Heart left ventricle (tissue), 16 donors: ENCODE data around the gene ETNK1. TPM values are rescaled to one million over a fixed set of nuclear protein-coding genes. Genes with fewer than 3 reads are reported as not detected.

ENCODE experiments used
- ATAC-seq, 4 donors: fragments of 200-7000 bp; cut with Tn5 transposase; one replicate each; pipeline ENCODE4 v1.9.1; 2020 to 2022; ENCODE audit warnings: moderate library complexity in 4 of 4, mild to moderate bottlenecking in 3 of 4, moderate number of reproducible peaks in 1 of 4
- DNase-seq, 5 donors: peaks; one replicate each; pipeline ENCODE4 v3.0.0-alpha.2; 2020
- H3K27ac ChIP-seq, 12 donors: fragments of 200-600 bp; sonication (generic) in 4 of 12; one replicate each; pipeline versions ENCODE4 v1.5.0 to v1.8.0; 2016 to 2022; ENCODE audit warnings: mild to moderate bottlenecking in 2 of 12
- H3K27me3 ChIP-seq, 9 donors: fragments of 200-600 bp; sonication (generic) in 2 of 9; one replicate each; pipeline versions ENCODE4 v1.5.1 to v1.8.0; 2016 to 2022; ENCODE audit warnings: mild to moderate bottlenecking in 3 of 9
- H3K36me3 ChIP-seq, 9 donors: fragments of 200-600 bp; sonication (generic) in 2 of 9; one replicate each; pipeline versions ENCODE4 v1.5.0 to v1.8.0; 2018 to 2022; ENCODE audit warnings: mild to moderate bottlenecking in 2 of 9
- H3K4me1 ChIP-seq, 12 donors: fragments of 200-600 bp; sonication (generic) in 4 of 12; one replicate each; pipeline versions ENCODE4 v1.5.0 to v1.8.0; 2016 to 2022; ENCODE audit warnings: mild to moderate bottlenecking in 3 of 12
- H3K4me3 ChIP-seq, 12 donors: fragments of 200-600 bp; sonication (generic) in 4 of 12; one replicate each; pipeline versions ENCODE4 v1.5.0 to v1.8.0; 2017 to 2022; ENCODE audit warnings: mild to moderate bottlenecking in 9 of 12, moderate library complexity in 4 of 12
- H3K9me3 ChIP-seq, 12 donors: fragments of 200-600 bp; sonication (generic) in 4 of 12; one replicate each; pipeline versions ENCODE4 v1.5.0 to v1.8.0; 2016 to 2022; ENCODE audit warnings: mild to moderate bottlenecking in 1 of 12
- POLR2A ChIP-seq, 2 donors: fragments of 450-650 bp; IDR thresholded peaks; one replicate each; pipeline ENCODE4 v1.6.1; 2017; ENCODE audit warnings: antibody characterized with exemption in 2 of 2, mild to moderate bottlenecking in 2 of 2, moderate library complexity in 2 of 2
- WGBS, 4 donors: extraction: QIAGEN DNeasy Blood & Tissue Kit in 2 of 4; methylation state at CpG; one replicate each; pipeline versions ENCODE4 v1.1.5 to v1.1.7; 2013 to 2018; 5-methylcytosine and 5-hydroxymethylcytosine counted together
- intact Hi-C, 10 donors: fragments of 100-400 bp; cut with DNase I; formaldehyde crosslinking; loops; one replicate each; pipeline versions ENCODE4 v1.11.1 to v1.14.2; 2022
- polyA plus RNA-seq, 2 donors: library from polyadenylated mRNA; stranded (reverse); fragments of 200-250 nt; gene quantifications; one replicate each; pipeline ENCODE4 v1.2.3, GENCODE V29; 2013
- total RNA-seq, 9 donors: library from RNA; depleted of rRNA in 2 of 9; stranded (reverse); fragments of >200 nt in 2 of 9; fragmentation: NEBNext Ultra II Directional in 3 of 9; extraction: Animal tissue kit (Norgen Biotek cat#: 25700) in 3 of 9; gene quantifications; one replicate each; pipeline versions ENCODE4 v1.1.0 to v1.2.4, GENCODE V29; 2016 to 2023
- TF ChIP-seq, protein P1 (sequence below), 12 donors: fragments of 200-600 bp; sonication (generic) in 4 of 12; IDR thresholded peaks; one replicate each; pipeline versions ENCODE4 v1.5.0 to v1.8.0; 2018 to 2022; ENCODE audit warnings: antibody characterized with exemption in 12 of 12, mild to moderate bottlenecking in 5 of 12
- donor health status: ischemic (EF 13 %, LVEDD 7.1; RV severe dilation, severe dysfunction).
- donor health status: healthy with polysubstance abuse.
- donor health status: DM: no; HTN: yes; CAD: no.
- donor health status: DM: no; HTN: no; CAD: no.
- donor health status: ischemic (EF 25% LVEDD 6.9; RV normal size, moderate dysfunction).
- donor health status: ischemic (EF 25% LVEDD 5.7; RV mildly dilated, moderate dysfunction).
- donor health status: healthy.
- donor health status: DM: yes; HTN: yes; CAD: no.
- donor health status: ischemic (EF 35%, LVEDD 5.7; RV mildly dilated, moderate dysfunction).
- donor health status: nonischemic (EF 11% LVEDD 7.7; RV severe dilation, severe dysfunction).
- donor health status: DM: yes; HTN: yes; CAD: no.
- donor health status: PGD.
- donor health status: ischemic (EF 29% LVEDD 5.4; RV normal size, mild dysfunction).
- donor health status: nonischemic (EF 23%, LVEDD 6.1; RV moderate dilation, normal function).

Gene ETNK1
- total and polyA plus RNA-seq, 11 donors, result 8.3 to 40.9 (median 14.6) TPM

DNA sequence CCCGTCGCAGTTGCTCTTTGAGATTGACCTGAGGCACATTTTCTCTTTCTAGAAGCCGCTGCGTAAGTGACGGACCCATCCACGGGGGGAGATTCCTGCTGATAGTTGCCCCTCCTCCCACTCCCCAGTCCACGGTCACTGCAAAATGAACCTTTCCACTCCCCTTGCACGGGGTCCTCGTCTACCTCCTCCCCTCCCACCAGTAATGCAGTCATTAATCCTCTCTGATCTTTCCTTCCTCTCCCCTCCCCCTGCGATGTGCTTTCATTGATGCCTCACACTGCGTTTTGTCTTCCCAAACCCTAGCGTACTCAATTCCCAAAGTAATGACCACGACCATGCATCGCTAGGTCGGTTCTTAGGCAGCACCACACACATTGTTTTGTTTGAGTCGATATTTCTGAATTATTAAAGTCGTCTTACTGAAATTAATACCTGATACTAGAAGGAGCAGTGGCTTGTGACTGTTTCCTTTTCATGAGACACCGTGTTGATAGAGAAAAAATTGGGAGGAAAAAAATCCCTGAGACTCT lies 857 bp downstream of the ETNK1 start:
- peak overlapping the region; percentile 63 to 95 (median 87) for H3K4me3 ChIP-seq
- TF ChIP-seq POLR2A (IDR thresholded peaks at IDR 0.05), result no peak
- TF ChIP-seq, protein P1, sequence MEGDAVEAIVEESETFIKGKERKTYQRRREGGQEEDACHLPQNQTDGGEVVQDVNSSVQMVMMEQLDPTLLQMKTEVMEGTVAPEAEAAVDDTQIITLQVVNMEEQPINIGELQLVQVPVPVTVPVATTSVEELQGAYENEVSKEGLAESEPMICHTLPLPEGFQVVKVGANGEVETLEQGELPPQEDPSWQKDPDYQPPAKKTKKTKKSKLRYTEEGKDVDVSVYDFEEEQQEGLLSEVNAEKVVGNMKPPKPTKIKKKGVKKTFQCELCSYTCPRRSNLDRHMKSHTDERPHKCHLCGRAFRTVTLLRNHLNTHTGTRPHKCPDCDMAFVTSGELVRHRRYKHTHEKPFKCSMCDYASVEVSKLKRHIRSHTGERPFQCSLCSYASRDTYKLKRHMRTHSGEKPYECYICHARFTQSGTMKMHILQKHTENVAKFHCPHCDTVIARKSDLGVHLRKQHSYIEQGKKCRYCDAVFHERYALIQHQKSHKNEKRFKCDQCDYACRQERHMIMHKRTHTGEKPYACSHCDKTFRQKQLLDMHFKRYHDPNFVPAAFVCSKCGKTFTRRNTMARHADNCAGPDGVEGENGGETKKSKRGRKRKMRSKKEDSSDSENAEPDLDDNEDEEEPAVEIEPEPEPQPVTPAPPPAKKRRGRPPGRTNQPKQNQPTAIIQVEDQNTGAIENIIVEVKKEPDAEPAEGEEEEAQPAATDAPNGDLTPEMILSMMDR (IDR thresholded peaks at IDR 0.05), result no peak
- peaks cover 0 to 44% (median 30%) of the 10 kb centered on the region in 12 donors for H3K4me1 ChIP-seq
- WGBS, 4 donors, result 0 to 1% (median 0%) methylated on average over 16 to 18 of the region's 18 CpGs
- H3K36me3 ChIP-seq, result no peaks in the 10 kb centered on the region
- H3K27me3 ChIP-seq, result no peaks in the 10 kb centered on the region
- peak overlapping the region; percentile 89 to 98 (median 96) for H3K27ac ChIP-seq
- no peaks in the 10 kb centered on the region for H3K9me3 ChIP-seq
- ATAC-seq (peak in 2 of 4 donors; percentile 20 to 36), DNase-seq (peak in 3 of 5 donors; percentile 16 to 37 (median 21))
- intact Hi-C loops, result loop anchor here in 7 of 10 donors (1.0 to 5.0 kb wide), 3 partner anchors 81 to 84 kb away; partner anchors contain the start of gene C2CD5 (in 7 of the 7)

DNA sequence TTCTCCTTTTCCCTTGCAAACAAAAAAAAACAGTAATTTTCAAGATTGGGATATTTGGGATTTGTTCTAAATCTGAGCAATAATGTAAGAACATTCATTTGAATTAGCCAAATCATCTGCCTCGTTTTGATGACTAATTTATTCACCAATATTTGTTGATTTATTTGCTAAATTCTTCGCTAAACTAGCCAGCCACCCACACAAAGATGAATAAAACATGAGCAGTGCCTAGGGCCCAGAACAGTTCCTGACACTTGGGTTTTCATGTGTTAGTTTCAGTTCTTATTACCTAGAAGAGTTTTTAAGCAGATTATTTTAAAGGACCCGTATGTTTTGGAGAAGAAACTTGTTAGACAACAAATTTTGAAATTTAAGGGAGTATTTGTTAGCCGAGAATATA lies 1.4 kb downstream of the ETNK1 start:
- Histone ChIP-seq H3K9me3 (no peaks in the 10 kb centered on the region), H3K4me3 (peak overlapping the region; percentile 63 to 95 (median 87)), H3K4me1 (peaks cover 0 to 44% (median 30%) of the 10 kb centered on the region in 12 donors), H3K27me3 (no peaks in the 10 kb centered on the region), H3K27ac (peak overlapping the region in 11 of 12 donors; percentile 89 to 98 (median 97)), H3K36me3 (no peaks in the 10 kb centered on the region)
- ATAC-seq, result no peak
- TF ChIP-seq, protein P1 (IDR thresholded peaks at IDR 0.05), result no peak
- no peak for TF ChIP-seq POLR2A (IDR thresholded peaks at IDR 0.05)
- 23 to 29% (median 26%) methylated on average over 4 of the region's 4 CpGs for WGBS, 4 donors
- DNase-seq, result no peak
- intact Hi-C loops, result loop anchor here in 1 of 10 donors (5.0 kb wide), 1 partner anchor 84 kb away; the partner anchor contains the start of gene C2CD5

DNA sequence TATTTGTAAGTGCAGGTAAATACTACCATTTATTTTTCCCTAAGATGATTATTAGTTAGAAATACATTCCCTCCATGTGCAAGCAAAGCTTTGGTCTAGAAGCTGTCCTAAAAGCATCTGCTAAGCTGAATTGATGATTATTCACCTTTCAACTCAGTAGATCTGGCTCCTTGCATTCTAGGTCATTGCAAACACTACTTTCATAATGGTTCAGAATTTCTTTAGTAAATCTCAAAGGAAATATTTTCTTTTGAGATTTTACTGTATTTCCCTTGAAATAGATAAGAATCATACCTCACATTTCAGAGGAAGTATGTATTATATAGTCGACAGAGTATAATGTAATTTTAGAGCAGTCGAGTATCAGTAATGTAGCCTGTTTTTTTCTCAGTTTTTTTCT lies 2.4 kb downstream of the ETNK1 start:
- Histone ChIP-seq H3K27ac (peak overlapping the region in 5 of 12 donors; percentile 90 to 98 (median 97)), H3K4me3 (peak overlapping the region in 7 of 12 donors; percentile 63 to 92 (median 85)), H3K36me3 (no peaks in the 10 kb centered on the region), H3K9me3 (no peaks in the 10 kb centered on the region), H3K27me3 (no peaks in the 10 kb centered on the region), H3K4me1 (peaks cover 0 to 48% (median 31%) of the 10 kb centered on the region in 12 donors)
- intact Hi-C loops, result loop anchor here in 1 of 10 donors (5.0 kb wide), 1 partner anchor 85 kb away; the partner anchor contains the start of gene C2CD5
- no peak for ATAC-seq
- no peak for DNase-seq
- WGBS, 4 donors, result 40 to 58% (median 47%) methylated on average over 2 of the region's 2 CpGs
- TF ChIP-seq, protein P1 (IDR thresholded peaks at IDR 0.05), result no peak
- TF ChIP-seq POLR2A (IDR thresholded peaks at IDR 0.05), result no peak

DNA sequence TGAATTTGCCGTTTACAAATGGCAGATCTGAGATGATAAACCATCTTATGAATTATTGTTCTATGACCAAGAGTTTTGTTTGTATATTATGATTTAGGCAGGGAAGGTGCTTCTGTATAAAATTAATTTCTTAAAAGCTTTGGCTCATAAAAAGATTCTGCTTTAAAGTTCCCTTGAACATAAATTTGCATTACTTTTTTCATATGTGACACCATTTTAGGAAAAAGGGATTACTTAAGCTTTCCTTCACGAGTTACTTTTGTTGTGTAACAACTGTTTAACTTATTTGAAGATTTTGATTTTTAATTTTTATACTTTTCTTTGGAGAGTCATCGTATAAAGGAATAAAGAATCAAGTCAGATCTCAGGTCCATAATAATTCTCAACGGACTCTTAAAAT lies 3.3 kb downstream of the ETNK1 start:
- no peak for ATAC-seq
- peak overlapping the region in 2 of 12 donors; percentile 90 to 98 for H3K27ac ChIP-seq
- H3K27me3 ChIP-seq, result no peaks in the 10 kb centered on the region
- no peak for DNase-seq
- H3K4me3 ChIP-seq, result peak overlapping the region in 4 of 12 donors; percentile 66 to 89 (median 84)
- WGBS, 4 donors, result 71 to 78% (median 75%) methylated on average over 4 of the region's 4 CpGs
- no peaks in the 10 kb centered on the region for H3K9me3 ChIP-seq
- TF ChIP-seq, protein P1 (IDR thresholded peaks at IDR 0.05), result no peak
- no peak for TF ChIP-seq POLR2A (IDR thresholded peaks at IDR 0.05)
- peaks cover 0 to 5% (median 0%) of the 10 kb centered on the region in 9 donors for H3K36me3 ChIP-seq
- peaks cover 0 to 48% (median 31%) of the 10 kb centered on the region in 12 donors for H3K4me1 ChIP-seq
- intact Hi-C loops, result loop anchor here in 1 of 10 donors (5.0 kb wide), 1 partner anchor 86 kb away; the partner anchor contains the start of gene C2CD5
